ENCODE data around the gene TRAF1. TPM values are rescaled to one million over a fixed set of nuclear protein-coding genes. Genes with fewer than 3 reads are reported as not detected.

TRAF1 gene
- total RNA-seq, 4 donors from 2014 or later, result 2.5 to 5.7 (median 2.8) TPM

- no peak for DNase-seq
- 4% methylated on average over 9 to 12 of the region's 65 CpGs for WGBS, 2 donors
- peak overlapping the region; percentile 97 to 100 (median 98) for H3K27ac ChIP-seq
- intact Hi-C loops (cut with DNase I), result loop anchor here (5.0 kb wide), 1 partner anchor 61 kb away; no protein-coding TSS in a partner anchor
- H3K4me1 ChIP-seq, result peaks cover 13 to 54% (median 20%) of the 10 kb centered on the region in 3 donors
- peaks cover 0 to 27% (median 0%) of the 10 kb centered on the region in 3 donors for H3K36me3 ChIP-seq
- no peaks in the 10 kb centered on the region for H3K27me3 ChIP-seq
- peak overlapping the region; percentile 74 to 87 (median 80) for H3K4me3 ChIP-seq
- peak in 3 of 4 donors; percentile 24 to 65 (median 47) for TF ChIP-seq POLR2A (IDR thresholded peaks at IDR 0.05)
- TF ChIP-seq CTCF (IDR thresholded peaks at IDR 0.05), result no peak
- H3K9me3 ChIP-seq, result no peaks in the 10 kb centered on the region
Measured at GRCh38 chr9:120875954-120876841, 50.4 kb downstream of the TRAF1 start.

GRCh38 chr9:120875643-120875953 lies 51.0 kb downstream of the TRAF1 start:
- no peaks in the 10 kb centered on the region for H3K27me3 ChIP-seq
- DNase-seq, result no peak
- 25 to 42% methylated on average over 7 of the region's 7 CpGs for WGBS, 2 donors
- peak overlapping the region; percentile 74 to 87 (median 80) for H3K4me3 ChIP-seq
- intact Hi-C loops (cut with DNase I), result loop anchor here (5.0 kb wide), 1 partner anchor 62 kb away; no protein-coding TSS in a partner anchor
- H3K9me3 ChIP-seq, result no peaks in the 10 kb centered on the region
- TF ChIP-seq CTCF (IDR thresholded peaks at IDR 0.05), result no peak
- no peak for TF ChIP-seq POLR2A (IDR thresholded peaks at IDR 0.05)
- H3K4me1 ChIP-seq, result peaks cover 13 to 54% (median 20%) of the 10 kb centered on the region in 3 donors
- H3K27ac ChIP-seq, result peak overlapping the region; percentile 97 to 100 (median 98)
- peaks cover 0 to 32% (median 0%) of the 10 kb centered on the region in 3 donors for H3K36me3 ChIP-seq

GRCh38 chr9:120875195-120875565 lies 51.4 kb downstream of the TRAF1 start:
- no peaks in the 10 kb centered on the region for H3K9me3 ChIP-seq
- no peak overlapping the region for H3K4me3 ChIP-seq
- H3K4me1 ChIP-seq, result peaks cover 13 to 55% (median 20%) of the 10 kb centered on the region in 3 donors
- no peak for DNase-seq
- WGBS, 2 donors, result 56 to 58% methylated on average over 4 of the region's 4 CpGs
- peaks cover 0 to 36% (median 0%) of the 10 kb centered on the region in 3 donors for H3K36me3 ChIP-seq
- peak overlapping the region; percentile 97 to 100 (median 98) for H3K27ac ChIP-seq
- intact Hi-C loops (cut with DNase I), result loop anchor here (5.0 kb wide), 1 partner anchor 62 kb away; no protein-coding TSS in a partner anchor
- no peaks in the 10 kb centered on the region for H3K27me3 ChIP-seq
- no peak for TF ChIP-seq POLR2A (IDR thresholded peaks at IDR 0.05)

GRCh38 chr9:120874226-120875194 lies 52.1 kb downstream of the TRAF1 start:
- no peak for DNase-seq
- Histone ChIP-seq H3K27ac (peak overlapping the region; percentile 97 to 100 (median 98)), H3K4me3 (no peak overlapping the region), H3K4me1 (peaks cover 17 to 62% (median 25%) of the 10 kb centered on the region in 3 donors), H3K9me3 (no peaks in the 10 kb centered on the region), H3K27me3 (no peaks in the 10 kb centered on the region), H3K36me3 (peaks cover 0 to 40% (median 0%) of the 10 kb centered on the region in 3 donors)
- intact Hi-C loops (cut with DNase I), result loop anchor here (5.0 kb wide), 1 partner anchor 63 kb away; no protein-coding TSS in a partner anchor
- no peak for TF ChIP-seq POLR2A (IDR thresholded peaks at IDR 0.05)
- TF ChIP-seq CTCF (IDR thresholded peaks at IDR 0.05), result no peak
- 91 to 92% methylated on average over 5 to 9 of the region's 10 CpGs for WGBS, 2 donors

GRCh38 chr9:120873512-120873911 lies 53.1 kb downstream of the TRAF1 start:
- DNase-seq, result no peak
- Histone ChIP-seq H3K36me3 (peaks cover 0 to 40% (median 0%) of the 10 kb centered on the region in 3 donors), H3K4me1 (peaks cover 19 to 65% (median 28%) of the 10 kb centered on the region in 3 donors), H3K27me3 (no peaks in the 10 kb centered on the region), H3K27ac (peak overlapping the region; percentile 62 to 98 (median 69)), H3K9me3 (no peaks in the 10 kb centered on the region), H3K4me3 (no peak overlapping the region)
- intact Hi-C loops (cut with DNase I), result no loop called here
- TF ChIP-seq CTCF (IDR thresholded peaks at IDR 0.05), result no peak
- TF ChIP-seq POLR2A (IDR thresholded peaks at IDR 0.05), result no peak
- 17 to 37% methylated on average over 2 to 4 of the region's 4 CpGs for WGBS, 2 donors

Data from esophagus squamous epithelium (tissue), 5 donors.